Astrocyte (in vitro differentiated cells and primary cell): Measurements from ENCODE around the gene NXN. TPM values are rescaled to one million over a fixed set of nuclear protein-coding genes. Genes with fewer than 3 reads are reported as not detected.

Experiments
- DNase-seq: peaks from one replicate; pipeline ENCODE4 v3.0.0-alpha.2; 2010; ENCODE audit warnings: low read depth
- FAIRE-seq: peaks from 2 replicates; lab custom pipeline; 2011; peaks lifted over from hg19 to GRCh38; lab: Jason Lieb, UNC
- H2AFZ ChIP-seq: 2 replicates; pipeline ENCODE4 v1.6.0; 2012; ENCODE audit warnings: low read depth, low read length, inconsistent platforms
- H3K27ac ChIP-seq: 2 replicates; pipeline ENCODE4 v1.5.1; 2011; ENCODE audit warnings: low read depth, low read length, inconsistent platforms
- H3K27me3 ChIP-seq: 2 replicates; pipeline ENCODE4 v1.6.0; 2011; ENCODE audit warnings: low read length, inconsistent platforms; ENCODE audit not compliant: insufficient read depth
- H3K36me3 ChIP-seq: 2 replicates; pipeline ENCODE4 v1.5.1; 2011; ENCODE audit warnings: low read length, inconsistent platforms; ENCODE audit not compliant: insufficient read depth
- H3K4me1 ChIP-seq: 2 replicates; pipeline ENCODE4 v1.5.1; 2011; ENCODE audit warnings: low read length, inconsistent platforms; ENCODE audit not compliant: insufficient read depth
- H3K4me2 ChIP-seq: 2 replicates; pipeline ENCODE4 v1.6.0; 2012; ENCODE audit warnings: low read length, inconsistent platforms
- H3K4me3 ChIP-seq: 2 replicates; pipeline ENCODE4 v1.5.1; 2011; ENCODE audit warnings: low read depth, mild to moderate bottlenecking, low read length, inconsistent platforms; ENCODE audit not compliant: insufficient read depth
- H3K79me2 ChIP-seq: 2 replicates; pipeline ENCODE4 v1.6.0; 2012; ENCODE audit warnings: mild to moderate bottlenecking, low read length, inconsistent platforms; ENCODE audit not compliant: insufficient read depth
- H3K9ac ChIP-seq: 2 replicates; pipeline ENCODE4 v1.6.0; 2012; ENCODE audit warnings: mild to moderate bottlenecking, low read length, inconsistent platforms
- H3K9me3 ChIP-seq: 2 replicates; pipeline ENCODE4 v1.5.1; 2012; ENCODE audit warnings: low read depth, mild to moderate bottlenecking, low read length, inconsistent platforms; ENCODE audit not compliant: insufficient read depth
- H4K20me1 ChIP-seq: 2 replicates; pipeline ENCODE4 v1.6.0; 2012; ENCODE audit warnings: low read length, inconsistent platforms; ENCODE audit not compliant: insufficient read depth
- H3K27ac Mint-ChIP-seq: one replicate; pipeline ENCODE4 v1.8.0; 2021; ENCODE audit warnings: mild to moderate bottlenecking, mixed read lengths; ENCODE audit not compliant: unreplicated experiment
- H3K27me3 Mint-ChIP-seq: one replicate; pipeline ENCODE4 v1.8.0; 2021; ENCODE audit warnings: low read depth, mixed read lengths; ENCODE audit not compliant: unreplicated experiment
- H3K36me3 Mint-ChIP-seq: one replicate; pipeline ENCODE4 v1.8.0; 2021; ENCODE audit warnings: low read depth, mixed read lengths; ENCODE audit not compliant: unreplicated experiment
- H3K4me1 Mint-ChIP-seq: one replicate; pipeline ENCODE4 v1.8.0; 2021; ENCODE audit warnings: low read depth, mixed read lengths; ENCODE audit not compliant: unreplicated experiment
- H3K4me3 Mint-ChIP-seq: one replicate; pipeline ENCODE4 v1.8.0; 2021; ENCODE audit warnings: mild to moderate bottlenecking, moderate library complexity, mixed read lengths; ENCODE audit not compliant: unreplicated experiment
- H3K9me3 Mint-ChIP-seq: one replicate; pipeline ENCODE4 v1.8.0; 2021; ENCODE audit warnings: mild to moderate bottlenecking, mixed read lengths; ENCODE audit not compliant: unreplicated experiment
- CTCF ChIP-seq: IDR thresholded peaks from 2 replicates; pipeline ENCODE4 v1.5.1; 2011; ENCODE audit warnings: low read depth, mild to moderate bottlenecking, inconsistent platforms, low read length, moderate library complexity; ENCODE audit not compliant: insufficient read depth
- EZH2 ChIP-seq: IDR thresholded peaks from 2 replicates; pipeline ENCODE4 v1.6.1; 2012; ENCODE audit warnings: mild to moderate bottlenecking, low read length, inconsistent platforms; ENCODE audit not compliant: insufficient read depth
- total RNA-seq: library from RNA; stranded (reverse); gene quantifications from 2 replicates; pipeline ENCODE4 v1.2.1, GENCODE V29; 2021

The NXN gene
- total RNA-seq, 1 donor from 2014 or later = 104 TPM

GRCh38 chr17:1003972-1004768 lies 24.6 kb upstream of the NXN start:
- no peak for TF ChIP-seq CTCF
- no peak for TF ChIP-seq EZH2
- H3K27ac Mint-ChIP-seq = no peak overlapping the region
- H3K4me1 ChIP-seq = peaks cover 50% of the 10 kb centered on the region
- peaks cover 29% of the 10 kb centered on the region for H3K36me3 Mint-ChIP-seq
- no peaks in the 10 kb centered on the region for H3K27me3 Mint-ChIP-seq
- peaks cover 73% of the 10 kb centered on the region for H4K20me1 ChIP-seq
- no peak overlapping the region for H3K4me2 ChIP-seq
- H2AFZ ChIP-seq = no peak overlapping the region
- no peak overlapping the region for H3K9ac ChIP-seq
- no peak overlapping the region for H3K4me3 ChIP-seq
- DNase-seq (no peak), FAIRE-seq (no peak)
- H3K4me1 Mint-ChIP-seq = peaks cover 29% of the 10 kb centered on the region
- H3K9me3 ChIP-seq = no peaks in the 10 kb centered on the region
- no peak overlapping the region for H3K27ac ChIP-seq
- no peaks in the 10 kb centered on the region for H3K9me3 Mint-ChIP-seq
- H3K4me3 Mint-ChIP-seq = no peak overlapping the region
- no peaks in the 10 kb centered on the region for H3K27me3 ChIP-seq
- peaks cover 5% of the 10 kb centered on the region for H3K79me2 ChIP-seq
- H3K36me3 ChIP-seq = peaks cover 22% of the 10 kb centered on the region

- Histone ChIP-seq H2AFZ (no peak overlapping the region), H3K4me3 (no peak overlapping the region), H3K36me3 (peaks cover 22% of the 10 kb centered on the region), H3K27ac (no peak overlapping the region), H3K9ac (no peak overlapping the region), H3K4me1 (peaks cover 51% of the 10 kb centered on the region), H3K27me3 (no peaks in the 10 kb centered on the region), H4K20me1 (peaks cover 77% of the 10 kb centered on the region), H3K79me2 (peaks cover 9% of the 10 kb centered on the region), H3K9me3 (no peaks in the 10 kb centered on the region), H3K4me2 (no peak overlapping the region)
- TF ChIP-seq CTCF = no peak
- TF ChIP-seq EZH2 = no peak
- Mint-ChIP-seq H3K4me3 (no peak overlapping the region), H3K9me3 (no peaks in the 10 kb centered on the region), H3K4me1 (peaks cover 31% of the 10 kb centered on the region), H3K27me3 (no peaks in the 10 kb centered on the region), H3K36me3 (peaks cover 29% of the 10 kb centered on the region), H3K27ac (no peak overlapping the region)
- FAIRE-seq = no peak
- DNase-seq = no peak
These were observed 24.0 kb upstream of the NXN start for GRCh38 chr17:1003633-1003971.
